Ishikawa (cell line): ENCODE measurements around the gene DCUN1D2.

Experiments
- CEBPB ChIP-seq: IDR thresholded peaks from 2 replicates; pipeline ENCODE4 v1.6.1; 2012
- CREB1 ChIP-seq: IDR thresholded peaks from 2 replicates; pipeline ENCODE4 v1.6.1; 2012; ENCODE audit warnings: low read depth
- EGR1 ChIP-seq: IDR thresholded peaks from 2 replicates; pipeline ENCODE4 v1.6.1; 2012
- EP300 ChIP-seq: IDR thresholded peaks from 2 replicates; pipeline ENCODE4 v1.6.1; 2012; ENCODE audit warnings: borderline replicate concordance
- FOXM1 ChIP-seq: IDR thresholded peaks from 2 replicates; pipeline ENCODE4 v1.6.1; 2012; ENCODE audit warnings: low read depth, borderline replicate concordance
- MAX ChIP-seq: IDR thresholded peaks from 2 replicates; pipeline ENCODE4 v1.6.1; 2012
- NFIC ChIP-seq: IDR thresholded peaks from 2 replicates; pipeline ENCODE4 v1.6.1; 2012
- RAD21 ChIP-seq: IDR thresholded peaks from 2 replicates; pipeline ENCODE4 v1.6.1; 2012; ENCODE audit warnings: low read depth
- REST ChIP-seq: IDR thresholded peaks from 2 replicates; pipeline ENCODE4 v1.6.1; 2012; ENCODE audit warnings: low read depth, mild to moderate bottlenecking
- TAF1 ChIP-seq: IDR thresholded peaks from 2 replicates; pipeline ENCODE4 v1.6.1; 2012; ENCODE audit warnings: low read depth, mild to moderate bottlenecking
- TCF12 ChIP-seq: IDR thresholded peaks from 2 replicates; pipeline ENCODE4 v1.6.1; 2012; ENCODE audit warnings: low read depth
- TEAD4 ChIP-seq: IDR thresholded peaks from 2 replicates; pipeline ENCODE4 v1.6.1; 2012
- YY1 ChIP-seq: IDR thresholded peaks from 2 replicates; pipeline ENCODE4 v1.6.1; 2012; ENCODE audit warnings: low read depth
- ZBTB7A ChIP-seq: IDR thresholded peaks from 2 replicates; pipeline ENCODE4 v1.6.1; 2012; ENCODE audit warnings: low read depth
- TF ChIP-seq, protein P1 (sequence below): IDR thresholded peaks from 2 replicates; pipeline ENCODE4 v1.6.1; 2012

DCUN1D2 gene

GRCh38 chr13:113493315-113493951 is 2.9 kb upstream of the DCUN1D2 start:
- TF ChIP-seq FOXM1: no peak
- TF ChIP-seq EP300: peak; percentile 26; the same call in 1 of the 2 replicates
- no peak for TF ChIP-seq EGR1
- TF ChIP-seq MAX: peak; percentile 26; the same call in 1 of the 2 replicates
- TF ChIP-seq NFIC: no peak
- no peak for TF ChIP-seq ZBTB7A
- TF ChIP-seq TCF12: peak; percentile 33; the same call in 1 of the 2 replicates
- TF ChIP-seq CEBPB: peak; percentile 84
- TF ChIP-seq TAF1: no peak
- TF ChIP-seq TEAD4: peak; percentile 61; the same call in 1 of the 2 replicates
- TF ChIP-seq, protein P1, sequence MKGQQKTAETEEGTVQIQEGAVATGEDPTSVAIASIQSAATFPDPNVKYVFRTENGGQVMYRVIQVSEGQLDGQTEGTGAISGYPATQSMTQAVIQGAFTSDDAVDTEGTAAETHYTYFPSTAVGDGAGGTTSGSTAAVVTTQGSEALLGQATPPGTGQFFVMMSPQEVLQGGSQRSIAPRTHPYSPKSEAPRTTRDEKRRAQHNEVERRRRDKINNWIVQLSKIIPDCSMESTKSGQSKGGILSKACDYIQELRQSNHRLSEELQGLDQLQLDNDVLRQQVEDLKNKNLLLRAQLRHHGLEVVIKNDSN: no peak
- no peak for TF ChIP-seq YY1
- TF ChIP-seq RAD21: no peak
- TF ChIP-seq CREB1: no peak
- TF ChIP-seq REST: no peak

DNA sequence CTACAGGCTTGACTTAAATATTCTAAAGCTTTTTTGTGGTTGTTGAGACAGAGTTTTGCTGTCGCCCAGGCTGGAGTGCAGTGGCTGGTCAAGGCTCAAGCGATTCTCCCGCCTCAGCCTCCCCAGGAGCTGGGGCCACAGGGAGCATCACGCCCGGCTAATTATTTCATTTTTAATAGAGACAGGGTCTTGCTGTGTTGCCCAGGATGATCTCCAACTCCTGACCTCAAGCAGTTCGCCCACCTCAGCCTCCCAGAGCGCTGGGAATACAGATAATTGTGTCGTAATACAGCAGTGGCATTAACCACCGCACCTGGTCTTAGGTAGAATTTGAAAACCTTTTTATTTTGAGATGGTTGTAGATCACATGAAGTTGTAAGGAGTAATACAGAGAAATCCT is 1.5 kb upstream of the DCUN1D2 start:
- no peak for TF ChIP-seq TAF1
- no peak for TF ChIP-seq RAD21
- TF ChIP-seq MAX: no peak
- no peak for TF ChIP-seq FOXM1
- TF ChIP-seq ZBTB7A: no peak
- TF ChIP-seq TEAD4: no peak
- TF ChIP-seq CREB1: no peak
- no peak for TF ChIP-seq CEBPB
- TF ChIP-seq TCF12: no peak
- TF ChIP-seq, protein P1: no peak
- no peak for TF ChIP-seq NFIC

DNA sequence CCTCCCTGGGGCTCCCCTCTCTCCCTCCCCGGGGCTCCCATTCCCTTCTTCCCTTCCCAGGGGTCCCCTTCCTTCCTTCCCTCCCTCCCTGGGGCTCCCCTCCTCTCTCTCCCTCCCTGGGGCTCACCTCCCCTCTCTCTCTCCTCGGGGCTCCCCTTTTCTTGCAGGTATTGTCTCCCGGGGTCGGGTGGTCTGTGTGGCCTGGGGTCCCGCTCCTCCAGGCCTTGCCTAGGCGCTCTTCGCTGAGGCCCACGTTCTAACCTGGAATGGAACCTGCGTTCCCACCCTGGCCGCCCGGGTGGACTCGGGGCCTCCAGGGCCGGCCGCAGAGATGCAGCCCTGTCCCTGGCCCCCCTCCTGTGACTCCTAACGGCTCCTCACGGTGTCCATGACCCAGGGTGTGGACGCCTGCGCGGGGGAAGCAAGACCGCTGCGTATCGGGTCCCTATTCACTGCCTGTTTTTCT is 940 bp upstream of the DCUN1D2 start:
- TF ChIP-seq FOXM1: no peak
- TF ChIP-seq EP300: no peak
- TF ChIP-seq NFIC: no peak
- no peak for TF ChIP-seq REST
- no peak for TF ChIP-seq MAX
- no peak for TF ChIP-seq ZBTB7A
- no peak for TF ChIP-seq TAF1
- no peak for TF ChIP-seq RAD21
- TF ChIP-seq CEBPB: no peak
- no peak for TF ChIP-seq YY1
- TF ChIP-seq EGR1: no peak
- no peak for TF ChIP-seq TCF12
- no peak for TF ChIP-seq CREB1

DNA sequence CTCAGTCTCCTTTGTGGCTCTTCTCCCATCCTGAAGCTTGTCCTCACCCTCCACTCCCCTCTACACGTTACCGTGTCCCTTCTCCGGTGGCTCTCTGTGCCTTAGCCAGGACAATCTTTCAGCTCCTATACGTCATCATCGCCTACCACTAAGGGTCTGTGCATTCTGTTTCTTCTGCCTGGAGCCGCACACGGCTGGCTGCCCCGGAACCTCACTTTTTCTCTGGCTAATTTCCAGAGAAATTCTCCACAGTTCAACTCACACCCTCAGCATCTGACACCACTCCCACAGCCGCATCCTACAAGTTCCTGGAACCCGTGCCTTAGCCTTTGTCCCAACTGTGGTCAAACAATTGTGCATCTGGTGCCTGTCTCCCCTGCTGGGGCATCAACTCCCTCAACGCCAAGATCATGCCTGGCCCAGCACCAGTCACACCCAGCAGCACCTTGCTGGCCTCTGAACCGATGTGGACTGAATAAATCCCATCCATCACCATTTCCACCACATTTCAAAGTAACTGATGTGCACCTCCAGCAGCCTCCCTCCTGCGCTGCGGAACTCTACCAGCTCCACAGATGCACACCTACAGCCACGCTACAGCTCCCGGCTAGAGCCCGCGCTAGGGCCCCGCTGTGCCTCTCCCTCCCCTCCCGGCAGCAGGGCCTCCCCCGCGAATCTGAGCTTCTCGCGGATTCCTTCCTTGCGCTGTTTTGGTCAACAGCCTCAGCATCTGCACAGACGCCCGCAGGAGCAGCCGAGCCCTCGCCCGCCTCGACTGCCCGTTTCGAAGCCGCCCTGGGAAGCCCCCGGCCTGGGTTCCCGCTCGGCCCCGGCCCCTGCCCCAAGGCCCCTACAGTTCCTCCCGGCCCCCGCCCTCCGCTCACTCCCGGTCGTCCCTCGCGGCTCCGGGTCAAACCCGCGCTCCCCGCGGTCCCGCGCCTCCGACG is 689 bp downstream of the DCUN1D2 start:
- TF ChIP-seq MAX (peak; percentile 26; the same call in 1 of the 2 replicates), NFIC (no peak)

DNA sequence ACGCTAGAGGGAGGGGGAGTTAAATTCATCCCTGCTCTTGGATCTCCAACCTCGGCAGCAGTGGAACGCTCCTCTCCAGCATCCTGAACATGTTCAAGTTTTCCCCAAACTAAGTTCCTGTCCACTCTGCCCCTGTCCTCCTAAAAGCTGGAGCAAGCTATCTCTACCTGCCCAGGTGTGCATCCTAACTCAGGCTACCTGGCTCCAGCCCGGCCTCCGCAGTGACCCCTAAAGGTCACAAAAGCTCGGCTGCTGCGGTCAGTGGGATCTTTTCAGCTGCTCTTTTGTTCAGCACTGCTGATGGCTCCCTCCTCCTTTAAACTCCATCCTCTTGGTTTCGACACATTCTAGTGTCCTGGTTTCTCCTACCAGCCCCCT is 1.4 kb downstream of the DCUN1D2 start:
- TF ChIP-seq, protein P1: no peak
- TF ChIP-seq NFIC: no peak
- no peak for TF ChIP-seq EP300
- no peak for TF ChIP-seq REST
- no peak for TF ChIP-seq ZBTB7A
- no peak for TF ChIP-seq TAF1
- TF ChIP-seq MAX: no peak
- TF ChIP-seq CREB1: no peak
- TF ChIP-seq CEBPB: no peak
- TF ChIP-seq EGR1: no peak
- TF ChIP-seq RAD21: no peak
- no peak for TF ChIP-seq FOXM1
